HG03442 (cell line): ENCODE data around the gene SLC25A44.
A peak's percentile ranks its signal among the peaks of the same experiment; 100 is the strongest.
"Not testable (repeated sequence)": the region's sequence is repeated elsewhere in the genome, so short reads cannot be mapped to it uniquely, and the experiment has no call there.

ENCODE experiments used
- ATAC-seq: cut with Tn5 transposase; IDR thresholded peaks from one replicate; pipeline ENCODE4 v1.9.1; 2021; ENCODE audit warnings: mild to moderate bottlenecking, moderate library complexity; ENCODE audit not compliant: unreplicated experiment

The SLC25A44 gene

GRCh38 chr1:156198831-156199349 lies 5.0 kb downstream of the SLC25A44 start:
- ATAC-seq, result peak; percentile 52

GRCh38 chr1:156200044-156200443 lies 6.1 kb downstream of the SLC25A44 start:
- no peak for ATAC-seq

GRCh38 chr1:156203331-156203730 lies 9.4 kb downstream of the SLC25A44 start:
- no peak for ATAC-seq

GRCh38 chr1:156204686-156205085 lies 10.8 kb downstream of the SLC25A44 start:
- ATAC-seq, result no peak

GRCh38 chr1:156211243-156211642 lies 17.3 kb downstream of the SLC25A44 start:
- ATAC-seq, result no peak

- no peak for ATAC-seq
These were observed 18.2 kb downstream of the SLC25A44 start for GRCh38 chr1:156212130-156212529.

GRCh38 chr1:156212833-156213643 lies 19.1 kb downstream of the SLC25A44 start, which contains the start of gene PMF1:
PMF1 (plus strand) TSS chr1:156213007; CDS start chr1:156213016, 9 bp downstream.
- peak; percentile 88 for ATAC-seq

- no peak for ATAC-seq
These were observed 19.7 kb downstream of the SLC25A44 start for GRCh38 chr1:156213644-156213966.

GRCh38 chr1:156214024-156214748 lies 20.3 kb downstream of the SLC25A44 start:
- no peak for ATAC-seq

GRCh38 chr1:156216361-156217086 lies 22.6 kb downstream of the SLC25A44 start:
- ATAC-seq, result not testable (repeated sequence)

GRCh38 chr1:156217871-156218270 lies 24.0 kb downstream of the SLC25A44 start:
- ATAC-seq, result no peak

- no peak for ATAC-seq
These were observed 26.3 kb downstream of the SLC25A44 start for GRCh38 chr1:156220226-156220625.

GRCh38 chr1:156221986-156222692 lies 28.2 kb downstream of the SLC25A44 start:
- no peak for ATAC-seq

GRCh38 chr1:156225677-156226014 lies 31.7 kb downstream of the SLC25A44 start:
- ATAC-seq, result no peak

GRCh38 chr1:156226116-156226538 lies 32.2 kb downstream of the SLC25A44 start:
- peak; percentile 68 for ATAC-seq

GRCh38 chr1:156226782-156227181 lies 32.9 kb downstream of the SLC25A44 start:
- no peak for ATAC-seq

- no peak for ATAC-seq
These were observed 34.6 kb downstream of the SLC25A44 start for GRCh38 chr1:156228501-156228900.

GRCh38 chr1:156229809-156230472 lies 36.0 kb downstream of the SLC25A44 start:
- ATAC-seq, result no peak

GRCh38 chr1:156230473-156230837 lies 36.6 kb downstream of the SLC25A44 start:
- no peak for ATAC-seq

GRCh38 chr1:156232201-156232894 lies 38.4 kb downstream of the SLC25A44 start:
- no peak for ATAC-seq
